Inferior parietal cortex (tissue), 1 donor: ENCODE results near the gene MBLAC2.

Source experiments
- DNase-seq: peaks from one replicate; pipeline ENCODE4 v3.0.0-alpha.2; 2016; ENCODE audit errors: extremely low spot score

Gene MBLAC2

DNA sequence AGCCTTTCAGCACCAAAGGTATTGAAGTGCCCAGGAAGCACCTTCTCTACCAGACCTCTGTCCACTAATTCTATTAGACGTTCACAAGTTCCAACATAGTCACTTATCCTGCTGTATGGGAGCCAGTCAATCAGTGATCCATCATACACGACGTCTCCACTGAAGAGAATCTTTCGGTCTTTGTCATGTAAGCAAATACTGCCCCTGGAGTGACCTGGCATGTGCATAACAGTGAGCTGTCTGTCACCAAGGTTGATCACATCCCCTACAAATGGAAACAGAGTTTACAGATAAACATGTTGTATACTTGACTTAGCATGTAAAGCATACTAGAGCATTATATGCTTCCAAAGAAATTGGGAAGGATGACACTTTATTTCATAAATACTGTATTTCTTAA lies 13.3 kb downstream of the MBLAC2 start:
- DNase-seq = no peak

DNA sequence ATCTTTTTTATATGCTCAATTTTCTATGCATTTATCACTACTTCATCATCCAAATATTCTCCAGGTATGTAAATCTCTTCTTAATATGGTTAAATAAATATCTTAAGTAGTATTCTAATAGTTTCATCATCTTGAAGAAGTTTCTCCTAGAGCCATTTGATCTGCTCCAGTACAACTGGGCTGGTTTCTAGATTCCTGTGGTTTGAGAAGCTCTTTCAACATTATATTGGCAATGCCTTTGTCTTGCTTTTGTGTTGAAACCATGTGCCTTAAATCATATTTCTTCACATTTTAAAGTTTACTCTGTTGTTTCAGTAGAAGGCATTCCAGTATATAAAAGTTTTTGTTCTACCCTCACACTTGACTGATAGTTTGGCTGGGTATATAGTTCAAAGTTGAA lies 27.6 kb downstream of the MBLAC2 start:
- DNase-seq = no peak

DNA sequence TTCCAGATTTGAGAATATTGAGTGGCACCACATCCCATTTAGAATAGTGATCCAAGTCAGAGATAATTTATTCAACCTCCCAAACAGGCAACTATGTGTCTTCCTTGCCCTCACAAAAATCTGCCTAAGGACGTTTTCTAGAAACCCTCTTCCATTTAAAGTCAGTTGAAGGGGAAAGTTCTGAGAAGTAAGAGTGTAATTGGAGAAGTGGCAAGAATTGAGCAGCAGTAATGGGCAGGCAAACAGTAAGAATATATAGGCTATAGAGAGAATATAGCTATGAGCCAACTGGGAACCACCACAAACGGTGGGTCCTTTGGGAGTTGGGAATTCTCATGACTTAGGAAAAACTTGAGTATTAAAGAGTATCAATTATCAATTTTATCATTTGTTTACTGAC lies 33.9 kb downstream of the MBLAC2 start:
- DNase-seq = no peak

- no peak for DNase-seq
Observed at GRCh38 chr5:90438100-90438499, 36.5 kb downstream of the MBLAC2 start.

- DNase-seq = no peak
Observed at GRCh38 chr5:90437663-90438062, 36.9 kb downstream of the MBLAC2 start.

- DNase-seq = peak; percentile 74
Observed at GRCh38 chr5:90434116-90434714, 40.4 kb downstream of the MBLAC2 start.

DNA sequence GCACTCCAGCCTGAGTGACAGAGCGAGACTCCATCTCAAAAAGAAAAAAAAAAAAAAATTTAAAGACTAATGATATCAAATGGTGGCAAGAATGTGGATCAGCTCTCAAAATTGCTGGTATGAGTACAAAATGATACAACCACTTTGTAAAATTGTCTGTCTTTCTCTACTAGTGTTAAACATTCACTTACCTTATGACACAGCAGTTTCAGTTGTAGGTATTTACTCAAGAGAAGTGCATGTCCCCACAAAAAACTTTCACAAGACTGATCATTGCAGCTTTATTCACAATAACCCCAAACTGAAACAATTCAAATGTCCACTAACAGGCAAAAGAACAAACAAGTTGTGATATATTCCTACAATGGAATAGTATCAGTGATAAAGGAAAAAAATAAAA lies 50.3 kb downstream of the MBLAC2 start:
- DNase-seq = no peak

DNA sequence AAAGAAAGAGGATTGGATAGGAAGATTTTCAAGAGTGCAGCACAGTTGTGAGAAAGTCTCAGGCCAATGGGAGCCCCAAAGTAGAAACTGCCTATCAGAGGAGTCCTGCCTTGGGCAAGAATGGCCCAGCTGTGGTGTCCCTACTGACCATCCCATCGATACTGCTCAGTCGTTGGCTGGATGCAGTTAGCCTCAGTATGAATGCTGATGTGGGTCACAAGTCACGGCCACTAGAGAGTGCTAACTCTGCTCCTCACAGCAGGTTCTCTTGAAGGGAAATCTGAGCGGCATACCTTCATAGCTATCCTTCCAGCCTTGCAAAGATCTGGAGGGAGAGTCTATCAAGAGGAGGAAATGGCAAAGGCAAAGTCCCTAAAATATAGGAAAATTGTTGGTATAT lies 53.4 kb downstream of the MBLAC2 start:
- DNase-seq = no peak

GRCh38 chr5:90418214-90418613 lies 56.4 kb downstream of the MBLAC2 start:
- DNase-seq = no peak

- no peak for DNase-seq
Observed at GRCh38 chr5:90410178-90410762, 64.3 kb downstream of the MBLAC2 start.

GRCh38 chr5:90409318-90410177 lies 65.0 kb downstream of the MBLAC2 start, which contains the start of gene CETN3:
CETN3 (minus strand) TSS chr5:90409756; CDS start chr5:90409661, 95 bp downstream.
- peak; percentile 98 for DNase-seq

DNA sequence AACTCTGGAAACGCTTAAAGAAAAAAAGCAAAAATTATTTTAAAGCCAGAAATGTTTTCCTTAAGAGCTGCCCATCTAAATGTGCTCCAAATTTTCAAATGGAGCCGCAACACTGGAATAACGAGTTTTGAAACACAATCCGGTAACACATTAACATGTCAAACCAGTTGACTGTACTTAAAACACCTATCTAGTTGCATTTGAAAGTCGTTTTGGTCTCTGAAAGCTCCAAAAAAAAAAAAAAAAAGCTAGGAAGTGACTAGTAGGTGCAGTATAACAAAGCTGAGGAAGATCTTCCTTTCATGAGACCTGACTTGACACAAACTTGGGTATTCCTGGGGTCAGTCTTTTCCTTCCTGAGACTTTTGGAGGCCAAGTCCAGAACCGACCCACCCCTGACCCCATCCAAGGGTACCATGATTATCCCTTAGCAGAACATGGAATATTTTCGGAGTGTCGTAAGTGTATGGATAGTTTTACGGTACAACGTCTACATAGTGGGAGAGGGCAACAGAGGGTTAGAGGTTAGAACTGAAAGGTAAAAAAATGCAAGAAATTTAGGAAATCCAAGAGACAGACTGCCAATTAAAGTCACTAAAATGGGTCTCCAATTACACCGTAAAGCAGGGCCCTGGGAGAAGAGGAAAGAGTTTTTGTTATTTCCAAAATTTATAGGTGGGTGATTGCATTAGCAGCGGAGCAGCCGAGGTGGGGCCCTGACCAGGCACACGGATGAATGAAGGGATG lies 65.8 kb downstream of the MBLAC2 start:
- no peak for DNase-seq
